ENCODE results near the gene PHF21B. TPM values are rescaled to one million over a fixed set of nuclear protein-coding genes. Genes with fewer than 3 reads are reported as not detected.

PHF21B gene
- total and polyA plus RNA-seq, 2 donors (not counting 3 experiments of a cell fraction or from before 2014, with no cell fraction given): not detected

- intact Hi-C loops (cut with micrococcal nuclease) (no loop called here), dilution Hi-C loops (cut with MboI; ENCODE audit: extremely low pct_ligation_motif_present, low sequenced_read_pairs) (no loop called here)
- no peak overlapping the region for H3K27ac ChIP-seq (ENCODE audit: insufficient read depth, low read depth, low read length)
- ChIA-PET CTCF (no interaction called here), POLR2A (no interaction called here)
- no peak for DNase-seq (ENCODE audit: low read depth, low spot score)
- TF ChIP-seq POLR2AphosphoS5 (IDR thresholded peaks at IDR 0.05; ENCODE audit: insufficient read depth, low read depth, low read length): no peak
- no peaks in the 10 kb centered on the region for H3K79me2 ChIP-seq (ENCODE audit: control insufficient read depth, insufficient read depth, low read length)
- no peaks in the 10 kb centered on the region for H3K27me3 ChIP-seq (ENCODE audit: control insufficient read depth in 2 of 2, insufficient read depth in 2 of 2, low read length in 2 of 2)
- H3K4me3 ChIP-seq (replicated peaks in 1 of 3; ENCODE audit: insufficient read depth in 1 of 3, low read depth in 1 of 3, low read length in 3 of 3): no peak overlapping the region
- H3K9me3 ChIP-seq (replicated peaks; ENCODE audit: control insufficient read depth, insufficient read depth, low read length): no peaks in the 10 kb centered on the region
- no peak overlapping the region for H3K9ac ChIP-seq (replicated peaks; ENCODE audit: extremely low read depth, insufficient read depth, low read length)
- no peaks in the 10 kb centered on the region for H4K20me1 ChIP-seq (replicated peaks; ENCODE audit: control insufficient read depth, extremely low read depth, insufficient read depth, low read length)
- no peak overlapping the region for H3K4me2 ChIP-seq (ENCODE audit: insufficient read depth, low read length)
- no peaks in the 10 kb centered on the region for H3K9me1 ChIP-seq (replicated peaks; ENCODE audit: control insufficient read depth, extremely low read depth, insufficient read depth, low read length)
- no peak for FAIRE-seq
- no TSS peak for BruUV-seq (replicated peaks)
- no peaks in the 10 kb centered on the region for H3K36me3 ChIP-seq (ENCODE audit: control insufficient read depth in 2 of 2, extremely low read depth in 1 of 2, insufficient read depth in 2 of 2, low read length in 2 of 2)
- H3K4me1 ChIP-seq (ENCODE audit: control insufficient read depth, extremely low read depth, insufficient read depth, low read length): no peaks in the 10 kb centered on the region
- H2AFZ ChIP-seq (ENCODE audit: low read depth, low read length): no peak overlapping the region
Measured at GRCh38 chr22:44952863-44953746, 56.7 kb downstream of the PHF21B start.

GRCh38 chr22:44951510-44951816, 58.3 kb downstream of the PHF21B start:
- Histone ChIP-seq H3K27ac (ENCODE audit: insufficient read depth, low read depth, low read length) (no peak overlapping the region), H3K27me3 (ENCODE audit: control insufficient read depth in 2 of 2, insufficient read depth in 2 of 2, low read length in 2 of 2) (no peaks in the 10 kb centered on the region), H3K4me1 (ENCODE audit: control insufficient read depth, extremely low read depth, insufficient read depth, low read length) (no peaks in the 10 kb centered on the region), H3K79me2 (ENCODE audit: control insufficient read depth, insufficient read depth, low read length) (no peaks in the 10 kb centered on the region), H3K9ac (replicated peaks; ENCODE audit: extremely low read depth, insufficient read depth, low read length) (no peak overlapping the region), H2AFZ (ENCODE audit: low read depth, low read length) (no peak overlapping the region), H3K9me1 (replicated peaks; ENCODE audit: control insufficient read depth, extremely low read depth, insufficient read depth, low read length) (no peaks in the 10 kb centered on the region), H3K4me2 (ENCODE audit: insufficient read depth, low read length) (no peak overlapping the region), H4K20me1 (replicated peaks; ENCODE audit: control insufficient read depth, extremely low read depth, insufficient read depth, low read length) (no peaks in the 10 kb centered on the region), H3K9me3 (replicated peaks; ENCODE audit: control insufficient read depth, insufficient read depth, low read length) (no peaks in the 10 kb centered on the region), H3K36me3 (ENCODE audit: control insufficient read depth in 2 of 2, extremely low read depth in 1 of 2, insufficient read depth in 2 of 2, low read length in 2 of 2) (no peaks in the 10 kb centered on the region), H3K4me3 (replicated peaks in 1 of 3; ENCODE audit: insufficient read depth in 1 of 3, low read depth in 1 of 3, low read length in 3 of 3) (no peak overlapping the region)
- dilution Hi-C loops (cut with MboI; ENCODE audit: extremely low pct_ligation_motif_present, low sequenced_read_pairs) (no loop called here), intact Hi-C loops (cut with micrococcal nuclease) (no loop called here)
- DNase-seq (ENCODE audit: low read depth, low spot score): no peak
- TF ChIP-seq GATA2 (IDR thresholded peaks at IDR 0.05; ENCODE audit: insufficient read depth, insufficient read length, low read depth, low read length): no peak
- no peak for TF ChIP-seq POLR2A (IDR thresholded peaks at IDR 0.05; ENCODE audit: low read depth, low read length)
- TF ChIP-seq MAX (IDR thresholded peaks at IDR 0.05; ENCODE audit: insufficient read depth, insufficient read length): no peak
- TF ChIP-seq FOS (IDR thresholded peaks at IDR 0.05; ENCODE audit: borderline replicate concordance, insufficient read depth, low read length): no peak
- no peak for TF ChIP-seq EZH2 (IDR thresholded peaks at IDR 0.05; ENCODE audit: borderline replicate concordance, low read depth, low read length, severe bottlenecking)
- no TSS peak for BruUV-seq (replicated peaks)
- CTCF ChIA-PET: no interaction called here
- FAIRE-seq: no peak
- POLR2A ChIA-PET: no interaction called here
